SKM-1 treated with dmso at 0.1 percent for 144 hours (cell line): ENCODE results near the gene KLHL22.
"Not testable (repeated sequence)": the region's sequence is repeated elsewhere in the genome, so short reads cannot be mapped to it uniquely, and the experiment has no call there.

Experiments used
- DNase-seq: peaks from one replicate; lab custom pipeline; 2025; ENCODE audit not compliant: unreplicated experiment; lab: John Stamatoyannopoulos, UW

KLHL22 gene

DNA sequence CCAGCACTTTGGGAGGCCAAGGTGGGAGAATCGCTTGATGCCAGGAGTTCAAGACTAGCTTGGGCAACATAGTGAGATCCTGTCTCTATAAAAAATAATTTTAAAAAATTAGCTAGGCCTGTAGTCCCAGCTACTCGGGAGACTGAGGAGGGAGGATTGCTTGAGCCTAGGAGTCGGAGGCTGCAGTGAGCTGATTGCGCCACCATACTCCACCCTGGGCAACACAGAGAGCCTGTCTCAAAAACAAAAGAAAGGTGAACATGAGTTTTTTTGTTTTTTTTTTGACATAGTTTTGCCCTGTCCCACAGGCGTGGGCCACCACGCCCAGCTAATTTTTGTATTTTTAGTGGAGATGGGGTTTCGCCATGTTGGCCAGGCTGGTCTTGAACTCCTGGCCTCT is 29.5 kb upstream of the KLHL22 start:
- no peak for DNase-seq

DNA sequence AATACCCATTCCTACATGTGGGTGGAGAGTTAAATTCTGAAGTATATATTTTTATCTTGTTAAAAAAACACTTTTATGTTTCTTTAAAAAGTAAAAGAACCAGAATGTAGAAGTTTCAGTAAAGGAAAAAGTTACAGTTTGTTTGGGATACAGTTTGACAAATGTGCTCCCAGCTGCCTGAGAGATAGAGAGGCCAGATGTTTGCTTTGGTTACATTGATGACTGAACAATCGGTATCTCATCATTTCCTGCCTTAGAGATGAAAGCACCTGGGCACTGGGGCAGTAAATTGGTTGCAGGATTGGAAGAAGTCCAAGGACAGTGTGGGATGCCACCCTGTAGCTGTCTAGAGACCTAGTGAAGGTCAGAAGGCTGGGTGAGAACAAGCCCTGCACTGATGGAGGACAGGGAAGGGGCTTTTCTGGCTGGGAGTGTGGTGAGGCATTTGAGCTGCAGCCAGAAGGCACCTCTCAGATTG is 28.4 kb upstream of the KLHL22 start:
- DNase-seq, result no peak

DNA sequence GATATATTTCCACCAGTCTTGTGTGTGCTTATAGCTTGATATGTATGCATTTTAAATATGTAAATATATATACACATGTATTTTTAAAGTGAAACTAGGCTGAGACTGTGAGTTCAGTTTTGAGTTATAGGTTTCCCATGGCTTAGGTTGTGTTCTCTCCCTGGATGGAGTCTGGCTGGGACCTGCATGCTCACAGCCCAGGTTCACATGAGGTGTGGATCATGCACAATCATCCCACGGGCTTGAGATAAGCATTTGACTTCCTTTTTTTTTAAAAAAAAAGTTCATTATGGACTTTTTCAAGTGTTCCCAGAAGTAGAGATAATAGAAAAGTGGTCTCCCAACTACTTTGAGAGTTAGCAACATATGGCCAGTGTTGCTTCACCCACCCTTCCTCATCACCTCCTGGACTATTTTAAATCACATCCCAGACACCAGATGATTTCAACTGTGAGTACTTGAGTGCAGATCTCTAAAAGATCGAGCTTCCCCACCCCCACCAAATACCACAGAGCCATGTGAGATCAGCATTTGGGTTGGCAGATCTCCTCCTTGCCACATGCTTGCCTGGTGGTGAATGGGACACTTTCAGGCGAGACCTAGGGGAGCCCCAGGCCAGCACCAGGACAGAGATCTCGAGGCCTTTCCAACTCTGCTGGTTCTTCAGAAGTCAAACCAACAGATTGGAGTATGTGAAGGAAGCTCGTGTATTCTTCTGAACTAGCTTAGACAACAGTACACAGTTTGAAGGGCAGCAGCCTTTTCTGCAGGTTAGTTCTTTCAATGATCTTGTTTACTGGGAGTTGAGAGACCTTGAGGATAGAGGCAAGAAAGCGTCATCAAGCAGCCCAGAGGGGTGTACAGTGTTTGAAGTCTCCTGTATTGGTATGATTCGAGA is 27.7 kb upstream of the KLHL22 start:
- no peak for DNase-seq

DNA sequence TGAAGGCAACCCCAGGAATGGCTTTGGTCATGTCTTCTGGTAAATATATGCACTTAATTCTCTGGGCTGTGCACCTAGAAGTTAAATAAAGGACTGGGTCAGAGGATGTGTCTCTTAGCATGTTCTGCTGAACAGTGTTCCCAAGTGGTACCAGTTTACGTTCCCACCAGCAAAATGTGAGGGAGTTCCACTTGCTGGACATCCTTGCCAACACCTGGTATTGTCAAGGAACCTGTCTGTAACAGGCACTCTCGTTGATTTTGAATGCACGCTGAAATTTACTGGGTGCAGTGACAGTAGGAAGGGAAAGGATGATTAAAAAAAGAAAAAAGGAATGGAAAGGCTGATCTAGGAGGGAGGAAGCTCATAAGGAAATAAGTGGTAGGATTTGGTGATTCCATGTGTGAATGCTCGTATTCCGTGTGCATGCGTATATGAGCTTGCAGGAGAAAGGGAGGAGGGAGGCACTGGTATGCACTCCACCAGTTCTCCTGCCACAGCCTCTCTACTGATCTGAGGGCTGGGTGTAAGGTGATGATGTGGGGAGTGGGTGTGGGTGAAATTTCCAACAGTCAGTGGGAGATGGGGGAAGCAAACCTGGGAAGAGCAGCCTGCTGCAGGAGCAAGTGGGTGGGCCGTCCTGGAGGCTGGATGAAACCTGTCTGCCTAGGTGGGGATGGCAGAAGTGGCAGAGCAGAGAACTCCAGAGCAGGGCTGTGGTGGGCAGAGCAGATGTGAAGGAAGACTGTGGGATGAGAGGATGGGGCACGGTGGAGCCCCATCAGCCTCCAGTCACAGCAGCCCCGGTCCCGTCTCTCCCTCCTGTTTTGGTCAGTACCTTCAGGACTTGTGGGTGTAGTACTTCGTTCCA is 26.8 kb upstream of the KLHL22 start:
- no peak for DNase-seq

DNA sequence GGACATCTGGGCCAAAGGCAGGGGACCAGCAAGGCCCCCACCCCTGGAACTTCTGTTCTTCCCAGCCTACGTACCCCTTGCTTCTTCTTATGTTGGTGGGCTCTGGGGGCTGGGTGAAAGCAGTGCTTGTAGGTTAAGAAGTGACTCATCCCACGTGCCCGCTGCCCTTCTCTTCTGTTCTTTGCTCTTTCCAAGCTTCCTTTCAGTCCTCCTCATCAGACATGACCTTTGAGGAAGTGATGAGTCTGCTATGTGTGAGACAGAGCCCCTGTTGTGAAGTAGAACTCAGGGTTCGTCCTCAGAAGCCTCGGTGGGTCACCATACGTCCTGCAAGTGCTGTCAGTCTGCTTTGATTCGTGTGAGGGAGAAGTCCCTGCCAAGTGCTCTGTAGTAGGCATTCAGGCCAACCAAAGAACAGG is 24.5 kb upstream of the KLHL22 start:
- DNase-seq, result no peak

DNA sequence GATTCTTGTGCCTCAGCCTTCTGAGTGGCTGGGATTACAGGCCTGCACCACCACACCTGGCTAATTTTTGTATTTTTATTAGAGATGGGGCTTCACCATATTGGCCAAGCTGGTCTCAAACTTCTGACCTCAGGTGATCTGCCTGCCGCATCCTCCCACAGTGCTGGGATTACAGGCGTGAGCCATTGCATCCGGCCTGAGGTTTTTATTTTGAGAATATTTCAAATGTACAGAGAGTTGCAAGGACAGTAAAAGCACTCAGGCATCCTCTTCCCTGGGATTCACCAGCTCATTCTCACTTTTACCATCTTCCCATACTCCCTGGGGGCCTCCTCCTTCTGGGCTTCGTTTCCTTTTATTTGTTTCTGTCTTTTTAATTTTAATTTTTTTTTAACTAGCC is 24.0 kb upstream of the KLHL22 start:
- no peak for DNase-seq

DNA sequence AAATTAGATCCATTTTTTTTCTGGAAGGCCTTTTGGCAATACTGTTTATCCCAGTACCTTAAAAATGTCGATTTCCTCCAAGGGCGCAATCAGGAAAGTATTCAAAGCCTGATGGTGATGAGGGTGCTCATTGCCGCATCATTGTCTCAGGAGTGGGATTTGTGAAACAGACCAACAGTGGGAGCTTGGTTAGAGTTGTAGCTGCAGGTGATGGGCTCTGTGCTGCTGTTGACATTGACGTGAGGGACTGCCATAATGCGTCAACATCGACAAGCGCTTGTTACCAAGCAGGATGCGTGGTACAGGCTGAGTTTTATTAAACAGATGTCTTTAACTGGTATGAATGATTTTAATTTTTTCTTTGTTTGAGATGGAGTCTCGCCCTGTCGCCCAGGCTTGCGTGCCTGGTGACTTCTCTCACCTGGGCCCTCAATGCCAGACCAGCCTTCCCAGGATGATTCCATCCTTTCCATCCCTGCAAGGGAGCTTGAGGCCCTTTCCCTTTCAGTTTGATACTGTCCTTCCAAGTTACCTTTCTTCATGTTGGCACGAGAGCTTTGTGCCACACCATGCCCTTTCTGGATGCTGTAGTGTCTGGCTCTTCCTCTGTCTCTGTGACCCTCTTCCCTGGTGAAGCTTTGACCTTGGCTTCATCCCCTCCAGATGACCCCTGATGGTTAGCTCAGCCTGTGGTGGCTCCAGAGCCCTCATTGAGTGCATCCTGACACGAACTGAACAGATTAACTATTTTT is 22.4 kb upstream of the KLHL22 start:
- no peak for DNase-seq

DNA sequence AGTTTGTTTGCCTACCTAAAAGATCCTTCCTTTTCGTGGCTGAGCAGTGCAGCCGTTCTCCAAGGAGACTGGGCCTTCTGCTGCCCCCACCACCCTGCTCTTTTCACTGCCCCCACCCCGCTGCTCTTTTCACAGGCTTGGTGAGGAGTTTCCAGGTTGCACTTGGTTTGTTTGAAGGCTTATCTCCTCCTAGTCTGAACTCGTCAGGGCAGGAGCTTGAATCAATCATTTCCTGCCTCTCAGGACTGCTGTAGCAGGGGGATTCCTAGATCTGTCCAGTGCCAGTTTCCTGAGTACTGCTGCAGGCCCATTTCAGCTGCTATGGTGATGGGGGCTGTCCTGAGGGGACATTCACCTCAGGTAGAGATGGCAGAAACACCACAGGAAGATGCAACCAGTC is 21.8 kb upstream of the KLHL22 start:
- DNase-seq, result no peak

DNA sequence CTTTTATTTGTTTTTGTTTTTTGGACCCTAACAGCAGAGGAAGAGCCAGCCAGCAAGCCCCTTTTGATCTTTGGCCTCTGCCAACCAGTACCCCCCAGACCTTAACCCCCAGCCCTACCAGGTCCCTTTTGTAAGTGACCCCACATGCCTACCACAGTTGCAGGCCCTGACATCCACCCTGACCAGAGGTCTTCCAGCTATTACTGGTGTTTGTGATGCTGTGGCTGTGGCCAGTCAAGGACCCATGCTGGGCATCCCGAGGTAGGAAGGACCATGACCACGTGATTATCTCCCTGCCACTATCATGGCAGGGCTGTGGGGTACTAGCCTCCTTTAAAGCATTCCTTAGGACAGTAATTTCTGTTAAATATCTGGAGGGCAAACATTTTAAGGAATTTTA is 20.8 kb upstream of the KLHL22 start:
- DNase-seq, result no peak

DNA sequence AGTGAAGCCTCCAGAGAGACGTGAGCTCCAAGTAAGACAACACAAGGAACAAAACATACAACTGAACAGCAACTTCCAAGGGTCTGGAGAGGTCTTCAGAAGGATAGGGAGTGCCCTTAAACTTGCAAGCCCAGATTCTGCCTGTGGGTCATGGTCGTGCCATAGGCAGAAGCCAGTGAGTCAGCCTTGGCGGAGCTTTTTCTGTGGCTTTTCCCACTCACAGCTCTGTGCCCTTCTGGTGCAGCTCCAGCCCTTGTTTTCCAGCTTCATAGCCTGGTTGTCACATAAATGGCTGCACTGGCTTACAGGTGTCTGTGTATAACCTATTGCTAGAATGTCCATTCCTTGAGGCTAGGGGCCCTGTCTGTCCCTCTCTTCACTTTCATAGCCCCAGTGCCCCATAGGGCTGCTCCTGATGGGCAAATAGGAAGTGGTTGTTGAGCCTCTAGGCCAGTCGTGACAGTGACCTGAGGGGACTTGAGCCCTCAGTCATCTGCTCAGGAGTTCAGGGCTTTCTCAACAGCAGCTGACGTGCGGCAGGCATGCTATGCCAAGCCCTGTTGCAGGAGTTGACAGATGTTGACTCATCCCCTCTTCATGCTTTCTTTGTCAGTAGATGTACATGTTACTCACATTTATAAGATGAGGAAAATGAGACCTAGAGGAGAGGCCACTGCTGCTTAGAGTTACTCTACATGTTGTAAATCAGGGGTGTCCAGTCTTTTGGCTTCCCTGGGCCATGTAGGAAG is 19.2 kb upstream of the KLHL22 start:
- no peak for DNase-seq

DNA sequence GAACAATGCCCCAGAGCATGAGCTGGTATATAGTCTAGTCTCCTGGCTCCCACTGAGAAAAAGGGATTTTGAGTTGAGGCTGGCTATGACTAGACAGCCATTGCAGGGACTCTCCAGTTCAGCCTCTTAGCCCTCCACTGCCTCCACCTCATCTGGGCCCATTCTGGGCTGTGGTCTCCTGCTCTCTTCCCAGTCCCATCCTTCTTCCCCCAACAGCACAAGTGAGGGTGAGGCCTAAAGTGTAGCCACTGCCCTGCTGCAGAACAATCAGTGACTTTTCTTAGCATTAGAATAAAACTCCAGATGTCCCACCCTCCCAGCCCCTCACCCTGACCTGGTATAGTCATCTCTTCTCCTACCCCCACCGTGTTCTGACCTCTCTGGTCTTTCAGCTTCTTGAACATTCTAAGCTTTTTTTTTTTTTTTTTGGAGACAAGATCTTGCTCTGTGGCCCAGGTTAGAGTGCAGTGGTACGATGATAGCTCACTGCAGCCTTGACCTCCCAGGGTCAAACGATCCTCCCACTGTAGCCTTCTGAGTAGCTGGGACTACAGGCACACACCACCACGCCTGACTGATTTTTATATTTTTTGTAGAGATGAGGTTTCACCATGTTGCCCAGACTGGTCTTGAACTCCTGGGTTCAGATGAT is 16.1 kb upstream of the KLHL22 start:
- no peak for DNase-seq

DNA sequence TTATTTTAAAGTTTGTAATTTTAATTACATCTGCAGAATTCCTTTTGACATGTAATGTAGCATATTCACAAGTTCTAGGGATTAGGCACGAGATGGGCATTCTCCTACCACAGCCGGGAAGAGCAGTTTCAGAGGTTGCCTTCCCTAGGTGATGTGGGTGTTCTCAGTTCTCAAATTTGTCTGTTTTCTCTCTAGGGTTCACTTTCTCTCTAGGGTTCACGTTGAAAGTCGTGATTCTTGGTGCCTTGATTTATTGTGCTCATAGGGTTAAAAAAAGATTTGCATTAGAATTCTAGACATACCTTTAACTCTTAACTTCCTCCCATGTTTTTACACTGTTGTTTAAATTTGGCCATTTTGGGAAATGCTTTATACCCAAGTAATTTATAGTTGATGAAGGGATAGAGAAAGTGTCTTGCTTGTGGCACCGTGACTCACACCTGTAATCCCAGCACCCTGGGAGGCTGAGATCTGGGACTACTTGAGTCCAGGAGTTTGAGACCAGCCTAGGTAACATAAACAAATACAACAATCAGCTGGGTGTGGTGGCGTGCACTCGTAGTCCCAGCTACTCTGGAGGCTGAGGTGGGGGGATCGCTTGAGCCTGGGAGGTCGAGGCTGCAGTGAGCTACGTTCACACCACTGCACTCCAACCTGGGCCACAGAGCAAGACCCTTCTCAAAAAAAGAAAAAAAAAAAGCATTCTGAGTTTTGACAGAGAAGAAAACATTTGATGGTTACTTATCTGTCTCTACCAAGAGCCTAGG is 15.4 kb upstream of the KLHL22 start:
- DNase-seq, result no peak

DNA sequence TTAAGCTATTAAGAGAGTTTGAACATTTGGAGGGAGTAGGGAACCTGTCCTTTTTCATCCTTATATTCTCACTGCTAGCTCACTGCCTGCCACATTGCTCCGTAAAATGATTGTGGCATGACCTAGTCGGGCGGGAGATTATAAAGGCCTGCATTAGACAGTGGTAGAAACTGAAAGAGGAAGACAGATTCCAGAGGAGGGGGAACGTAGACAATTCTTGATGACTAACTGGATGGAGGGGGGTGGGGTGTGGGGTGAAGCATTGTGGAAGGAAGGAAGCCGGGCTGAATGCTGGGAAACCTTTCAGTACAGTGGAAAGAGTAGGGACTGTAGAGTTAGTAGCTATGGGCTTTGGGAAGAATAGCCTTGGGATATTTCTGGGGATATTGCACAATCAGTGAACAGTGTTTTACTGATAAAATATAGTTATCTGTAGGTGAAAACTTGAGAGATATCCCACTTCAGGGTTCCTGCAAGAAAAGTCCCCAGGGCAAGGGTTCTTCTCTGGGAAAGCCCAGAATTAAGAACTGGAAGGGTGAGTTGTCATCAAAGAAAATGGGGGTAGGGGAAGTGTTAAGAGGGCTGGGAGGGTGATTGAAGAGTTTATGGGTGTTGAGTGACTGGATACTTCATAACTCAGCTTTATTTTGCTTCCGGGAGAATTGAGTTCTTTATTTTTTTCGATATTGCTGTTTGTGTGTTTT is 13.9 kb upstream of the KLHL22 start:
- DNase-seq, result peak; percentile 86

DNA sequence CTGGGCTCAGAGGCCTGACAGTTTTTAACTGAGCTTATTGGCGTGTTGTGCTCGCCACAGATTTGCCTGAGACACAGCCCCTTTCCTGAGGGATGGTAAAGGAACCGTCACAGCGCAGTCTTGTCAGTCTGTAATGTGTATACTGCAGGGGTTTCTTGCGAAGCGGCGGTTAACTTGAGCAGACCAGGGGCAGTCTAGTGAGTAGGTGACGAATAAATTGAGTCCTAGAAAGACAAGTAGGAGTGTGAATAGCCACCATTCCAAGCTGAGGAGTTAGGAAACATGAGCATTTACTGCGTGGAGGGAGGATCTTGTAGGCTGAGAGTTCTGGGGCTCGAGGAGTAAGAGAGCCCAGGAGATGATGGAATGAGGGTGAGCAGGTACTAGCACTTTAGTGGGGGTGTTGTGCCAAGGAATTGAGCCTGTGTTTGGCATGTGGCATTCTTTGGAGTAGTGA is 13.2 kb upstream of the KLHL22 start:
- no peak for DNase-seq

DNA sequence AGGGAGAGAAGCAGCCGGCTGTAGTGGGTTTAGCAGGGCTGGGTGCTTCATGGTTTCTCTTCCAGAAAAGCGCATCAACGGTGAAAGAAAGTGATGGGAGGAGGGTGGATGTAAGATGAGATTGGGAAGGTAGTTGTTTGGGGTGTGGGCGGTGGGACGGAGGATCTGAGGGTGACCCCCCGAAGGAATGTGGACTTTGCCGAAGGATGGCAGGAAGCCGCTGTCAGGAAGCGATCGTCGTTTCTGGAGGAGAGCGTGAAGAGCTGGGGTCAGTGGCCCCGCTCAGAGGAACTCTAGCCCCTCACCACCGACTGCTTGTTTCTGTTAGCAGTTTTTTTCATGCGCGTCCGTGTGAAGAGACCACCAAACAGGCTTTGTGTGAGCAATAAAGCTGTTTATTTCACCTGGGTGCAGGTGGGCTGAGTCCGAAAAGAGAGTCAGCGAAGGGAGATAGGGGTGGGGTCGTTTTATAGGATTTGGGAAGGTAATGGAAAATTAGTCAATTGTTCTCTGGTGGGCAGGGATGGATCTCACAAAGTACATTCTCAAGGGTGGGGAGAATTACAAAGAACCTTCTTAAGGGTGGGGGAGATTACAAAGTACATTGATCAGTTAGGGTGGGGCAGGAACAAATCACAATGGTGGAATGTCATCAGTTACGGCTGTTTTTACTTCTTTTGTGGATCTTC is 12.6 kb upstream of the KLHL22 start:
- not testable (repeated sequence) for DNase-seq

DNA sequence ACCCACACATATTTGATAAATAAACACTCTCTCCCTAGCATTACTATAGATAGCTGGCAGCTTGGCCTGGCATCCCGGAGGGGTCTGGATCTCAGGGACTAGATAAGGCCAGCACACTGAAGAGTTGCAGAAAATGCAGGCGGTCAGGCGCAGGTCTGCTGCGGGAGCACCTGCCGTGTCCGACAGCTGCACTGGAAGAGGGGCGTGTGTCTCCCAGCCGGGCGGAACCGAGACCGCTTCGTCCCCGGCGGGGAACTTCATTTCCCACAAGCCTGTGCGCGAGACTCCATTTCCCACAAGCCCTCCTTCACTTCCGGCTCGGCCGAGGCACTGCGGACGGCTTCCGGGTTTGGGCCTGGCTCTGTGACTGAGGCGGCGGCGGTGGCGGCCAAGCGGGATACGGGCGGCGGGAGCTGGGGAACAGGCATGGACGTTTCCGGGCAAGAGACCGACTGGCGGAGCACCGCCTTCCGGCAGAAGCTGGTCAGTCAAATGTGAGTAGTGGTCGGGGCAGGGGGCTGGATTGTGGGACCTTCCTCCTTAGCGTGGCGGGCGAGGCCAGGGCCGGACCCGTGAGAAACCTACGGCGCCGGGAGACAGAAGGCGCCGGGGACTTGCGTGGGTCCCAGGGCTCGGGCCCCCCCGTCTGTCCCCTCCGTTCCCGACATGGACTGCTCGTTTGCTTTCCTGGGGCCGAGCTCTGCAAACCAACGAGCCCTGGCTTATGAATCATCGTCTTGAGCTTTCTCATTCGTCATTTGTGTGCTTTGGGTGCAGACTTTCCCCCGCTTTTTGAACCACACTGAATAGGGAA is 11.9 kb upstream of the KLHL22 start, which contains the start of gene MED15:
TSS of gene MED15 (plus strand) at position 358 of the 814 bp plus-strand sequence. CDS start at position 427, 69 bp downstream.
- peak; percentile 87 for DNase-seq
